ENCODE data around the gene NDUFB8. TPM values are rescaled to one million over a fixed set of nuclear protein-coding genes. Genes with fewer than 3 reads are reported as not detected.
"Not testable (repeated sequence)": the region's sequence is repeated elsewhere in the genome, so short reads cannot be mapped to it uniquely, and the experiment has no call there.

The NDUFB8 gene
- polyA plus RNA-seq (2013): 141 TPM

DNA sequence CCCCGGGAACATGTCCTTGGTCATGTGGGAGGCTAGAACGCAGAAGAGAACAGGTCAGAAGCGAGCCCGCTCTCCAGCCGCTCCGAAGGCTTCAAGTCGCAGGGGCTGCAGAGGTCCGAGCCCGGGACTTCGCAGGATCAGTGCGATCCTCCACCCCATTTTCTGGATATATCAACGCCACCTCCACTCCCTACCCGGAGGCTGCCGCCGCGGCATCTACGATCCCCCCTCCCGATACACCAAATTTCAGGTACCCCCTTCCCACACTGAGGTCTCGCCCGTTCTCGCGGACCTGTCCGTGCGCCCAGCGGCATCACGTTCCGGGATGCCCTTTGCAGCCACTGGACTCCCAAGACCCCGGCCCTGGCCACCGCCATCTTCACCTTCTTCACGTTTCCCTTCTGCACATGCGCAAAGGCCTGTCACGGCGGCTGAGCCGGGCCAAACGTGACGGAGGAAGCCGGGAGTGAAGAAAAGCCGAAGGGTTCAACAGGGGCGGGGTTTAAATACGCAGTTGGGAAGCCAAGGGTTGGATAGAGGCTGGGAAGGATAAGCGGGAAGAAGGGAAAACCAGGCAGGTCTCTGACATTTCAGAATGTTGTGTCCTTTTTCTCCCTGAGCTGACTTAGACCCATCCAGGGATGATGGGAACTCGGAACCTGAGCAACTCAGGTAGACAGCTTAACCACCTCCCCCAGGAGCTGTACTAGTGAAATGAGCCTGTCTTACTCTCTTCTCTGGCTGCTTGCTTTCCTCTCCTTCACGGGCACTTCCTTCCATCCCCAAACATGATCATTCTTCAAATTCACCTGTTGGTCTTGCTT is at the start of gene NDUFB8:
Gene NDUFB8 (minus strand): TSS at position 397 of the 824 bp plus-strand sequence. CDS start 20 bp downstream, at position 377.
- Histone ChIP-seq H3K9me3 (ENCODE audit: control extremely low read depth in 1 of 5, control insufficient read depth in 4 of 5, insufficient read depth in 2 of 5, low read depth in 1 of 5, low read length in 4 of 5) (no peaks in the 10 kb centered on the region), H3K4me1 (ENCODE audit: control extremely low read depth in 1 of 4, control insufficient read depth in 4 of 4, insufficient read depth in 4 of 4, low read length in 3 of 4) (peaks cover 9 to 23% (median 17%) of the 10 kb centered on the region in 4 experiments), H3K27me3 (replicated peaks in 2 of 5; ENCODE audit: control insufficient read depth in 4 of 5, insufficient read depth in 5 of 5, low read length in 4 of 5) (no peaks in the 10 kb centered on the region), H3K36me3 (ENCODE audit: control insufficient read depth in 4 of 4, insufficient read depth in 4 of 4, low read length in 3 of 4) (peaks cover 12 to 24% (median 21%) of the 10 kb centered on the region in 4 experiments), H3K4me3 (ENCODE audit: control insufficient read depth in 1 of 7, extremely low read depth in 1 of 7, insufficient read depth in 4 of 7, low read depth in 2 of 7, low read length in 6 of 7) (peak within 1 kb of the TSS; percentile 78 to 100 (median 97)), H3K27ac (ENCODE audit: insufficient read depth in 1 of 2, low read depth in 1 of 2, low read length in 2 of 2, poor library complexity in 1 of 2, severe bottlenecking in 2 of 2) (peak within 1 kb of the TSS; percentile 70 to 87)
- CTCF ChIA-PET: interaction anchor here (1.3 to 5.5 kb wide), 2 partner anchors 11 to 12 kb away, joined by 6 to 38 read pairs; partner anchors contain the start of gene SEC31B
- 2% methylated on average over 28 of the region's 43 CpGs for WGBS (ENCODE audit: insufficient coverage)
- peak; percentile 73 to 83 (median 78) for DNase-seq
- POLR2A ChIA-PET: no interaction called here

DNA sequence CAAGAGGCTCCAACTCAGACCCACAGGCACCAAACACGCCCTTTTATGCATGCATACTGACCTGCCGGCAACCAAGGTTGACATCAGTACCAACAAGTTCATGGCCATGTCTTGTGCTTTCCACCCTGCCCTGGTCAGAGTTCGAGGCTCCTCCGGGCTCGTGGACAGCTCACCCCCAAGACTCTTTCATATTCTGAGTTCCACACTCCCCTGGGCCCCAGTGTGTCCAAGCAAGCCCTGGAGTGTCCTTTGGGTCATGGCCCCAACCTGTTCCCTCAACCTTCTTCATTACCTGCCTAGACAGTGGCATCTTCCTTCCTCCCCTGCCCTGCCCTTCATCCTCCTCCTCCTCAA is 46.6 kb upstream of the NDUFB8 start:
- Histone ChIP-seq H3K9me3 (ENCODE audit: control extremely low read depth in 1 of 5, control insufficient read depth in 4 of 5, insufficient read depth in 2 of 5, low read depth in 1 of 5, low read length in 4 of 5) (no peaks in the 10 kb centered on the region), H3K27me3 (replicated peaks in 2 of 5; ENCODE audit: control insufficient read depth in 4 of 5, insufficient read depth in 5 of 5, low read length in 4 of 5) (peaks cover 8 to 74% (median 23%) of the 10 kb centered on the region in 5 experiments), H3K27ac (ENCODE audit: insufficient read depth in 1 of 2, low read depth in 1 of 2, low read length in 2 of 2, poor library complexity in 1 of 2, severe bottlenecking in 2 of 2) (no peak overlapping the region), H3K4me3 (ENCODE audit: control insufficient read depth in 1 of 7, extremely low read depth in 1 of 7, insufficient read depth in 4 of 7, low read depth in 2 of 7, low read length in 6 of 7) (no peak overlapping the region), H3K36me3 (ENCODE audit: control insufficient read depth in 4 of 4, insufficient read depth in 4 of 4, low read length in 3 of 4) (no peaks in the 10 kb centered on the region), H3K4me1 (ENCODE audit: control extremely low read depth in 1 of 4, control insufficient read depth in 4 of 4, insufficient read depth in 4 of 4, low read length in 3 of 4) (no peaks in the 10 kb centered on the region)
- CTCF ChIA-PET: interaction anchor here (0.6 kb wide), 1 partner anchor 13 kb away, joined by 3 read pairs; no protein-coding TSS in a partner anchor
- whole genome bisulfite sequencing (ENCODE audit: insufficient coverage): 91% methylated on average over 5 of the region's 5 CpGs
- POLR2A ChIA-PET: no interaction called here
- no peak for DNase-seq

DNA sequence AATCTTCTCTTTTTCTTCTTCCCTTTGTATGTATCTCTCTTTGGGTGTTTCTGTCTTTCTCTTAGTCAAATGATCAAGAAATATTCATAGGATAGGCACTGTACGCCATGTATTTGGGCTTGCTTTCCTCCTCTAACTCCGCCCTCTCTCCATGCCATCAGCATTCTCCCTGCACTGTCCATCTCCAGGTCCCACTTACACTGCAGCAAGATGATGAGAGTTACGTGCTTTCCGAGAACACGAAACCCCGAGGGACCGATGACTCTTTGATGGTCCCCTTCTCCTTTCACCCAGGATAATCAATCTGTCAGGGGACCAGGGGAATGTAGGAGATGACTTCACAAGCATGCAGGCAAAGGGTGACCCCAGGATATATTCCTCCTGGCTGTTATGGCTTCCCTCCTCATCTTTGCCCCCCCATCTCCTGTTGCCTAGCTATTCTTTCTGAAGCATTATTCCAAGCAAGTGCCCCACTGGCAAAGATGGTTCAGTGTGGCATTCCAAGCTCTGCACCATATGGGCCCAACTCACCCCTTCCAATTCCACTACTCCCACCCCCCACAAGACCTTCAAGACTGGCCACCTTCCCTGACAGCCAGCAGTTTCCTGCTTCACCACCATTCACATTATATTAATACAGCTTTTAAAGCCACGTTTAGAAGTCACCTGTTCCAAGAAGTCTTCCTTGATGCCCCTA is 46.1 kb upstream of the NDUFB8 start:
- no peaks in the 10 kb centered on the region for H3K36me3 ChIP-seq (ENCODE audit: control insufficient read depth in 4 of 4, insufficient read depth in 4 of 4, low read length in 3 of 4)
- WGBS (ENCODE audit: insufficient coverage): 73% methylated on average over 3 of the region's 8 CpGs
- no peak overlapping the region for H3K4me3 ChIP-seq (ENCODE audit: control insufficient read depth in 1 of 7, extremely low read depth in 1 of 7, insufficient read depth in 4 of 7, low read depth in 2 of 7, low read length in 6 of 7)
- no peak for DNase-seq
- no peaks in the 10 kb centered on the region for H3K4me1 ChIP-seq (ENCODE audit: control extremely low read depth in 1 of 4, control insufficient read depth in 4 of 4, insufficient read depth in 4 of 4, low read length in 3 of 4)
- H3K27me3 ChIP-seq (replicated peaks in 2 of 5; ENCODE audit: control insufficient read depth in 4 of 5, insufficient read depth in 5 of 5, low read length in 4 of 5): peaks cover 10 to 79% (median 23%) of the 10 kb centered on the region in 5 experiments
- H3K9me3 ChIP-seq (ENCODE audit: control extremely low read depth in 1 of 5, control insufficient read depth in 4 of 5, insufficient read depth in 2 of 5, low read depth in 1 of 5, low read length in 4 of 5): no peaks in the 10 kb centered on the region
- no peak overlapping the region for H3K27ac ChIP-seq (ENCODE audit: insufficient read depth in 1 of 2, low read depth in 1 of 2, low read length in 2 of 2, poor library complexity in 1 of 2, severe bottlenecking in 2 of 2)
- POLR2A ChIA-PET: no interaction called here
- CTCF ChIA-PET: interaction anchor here (0.6 kb wide), 1 partner anchor 13 kb away, joined by 3 read pairs; no protein-coding TSS in a partner anchor

DNA sequence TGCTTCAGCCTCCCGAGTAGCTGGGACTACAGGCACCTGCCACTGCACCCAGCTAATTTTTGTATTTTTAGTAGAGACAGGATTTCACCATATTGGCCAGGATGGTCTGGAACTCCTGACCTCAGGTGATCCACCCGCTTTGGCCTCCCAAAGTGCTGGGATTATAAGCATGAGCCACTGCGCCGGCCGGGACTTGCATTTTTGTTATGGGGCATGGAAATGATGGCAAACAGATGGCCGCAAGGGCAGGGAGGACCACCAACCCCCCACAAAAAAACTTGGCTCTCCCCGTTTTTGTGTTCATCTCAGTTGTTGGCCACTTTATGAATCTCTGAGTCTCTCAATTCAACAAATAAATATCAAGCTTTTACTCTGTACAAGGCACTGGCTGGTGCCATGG is 45.5 kb upstream of the NDUFB8 start:
- H3K4me3 ChIP-seq (ENCODE audit: control insufficient read depth in 1 of 7, extremely low read depth in 1 of 7, insufficient read depth in 4 of 7, low read depth in 2 of 7, low read length in 6 of 7); CTCF ChIA-PET; H3K4me1 ChIP-seq (ENCODE audit: control extremely low read depth in 1 of 4, control insufficient read depth in 4 of 4, insufficient read depth in 4 of 4, low read length in 3 of 4); DNase-seq; H3K27ac ChIP-seq (ENCODE audit: insufficient read depth in 1 of 2, low read depth in 1 of 2, low read length in 2 of 2, poor library complexity in 1 of 2, severe bottlenecking in 2 of 2); POLR2A ChIA-PET; H3K9me3 ChIP-seq (ENCODE audit: control extremely low read depth in 1 of 5, control insufficient read depth in 4 of 5, insufficient read depth in 2 of 5, low read depth in 1 of 5, low read length in 4 of 5); H3K36me3 ChIP-seq (ENCODE audit: control insufficient read depth in 4 of 4, insufficient read depth in 4 of 4, low read length in 3 of 4): not testable (repeated sequence)
- 86% methylated on average over 3 of the region's 7 CpGs for WGBS (ENCODE audit: insufficient coverage)
- peaks cover 14 to 82% (median 28%) of the 10 kb centered on the region in 5 experiments for H3K27me3 ChIP-seq (replicated peaks in 2 of 5; ENCODE audit: control insufficient read depth in 4 of 5, insufficient read depth in 5 of 5, low read length in 4 of 5)

DNA sequence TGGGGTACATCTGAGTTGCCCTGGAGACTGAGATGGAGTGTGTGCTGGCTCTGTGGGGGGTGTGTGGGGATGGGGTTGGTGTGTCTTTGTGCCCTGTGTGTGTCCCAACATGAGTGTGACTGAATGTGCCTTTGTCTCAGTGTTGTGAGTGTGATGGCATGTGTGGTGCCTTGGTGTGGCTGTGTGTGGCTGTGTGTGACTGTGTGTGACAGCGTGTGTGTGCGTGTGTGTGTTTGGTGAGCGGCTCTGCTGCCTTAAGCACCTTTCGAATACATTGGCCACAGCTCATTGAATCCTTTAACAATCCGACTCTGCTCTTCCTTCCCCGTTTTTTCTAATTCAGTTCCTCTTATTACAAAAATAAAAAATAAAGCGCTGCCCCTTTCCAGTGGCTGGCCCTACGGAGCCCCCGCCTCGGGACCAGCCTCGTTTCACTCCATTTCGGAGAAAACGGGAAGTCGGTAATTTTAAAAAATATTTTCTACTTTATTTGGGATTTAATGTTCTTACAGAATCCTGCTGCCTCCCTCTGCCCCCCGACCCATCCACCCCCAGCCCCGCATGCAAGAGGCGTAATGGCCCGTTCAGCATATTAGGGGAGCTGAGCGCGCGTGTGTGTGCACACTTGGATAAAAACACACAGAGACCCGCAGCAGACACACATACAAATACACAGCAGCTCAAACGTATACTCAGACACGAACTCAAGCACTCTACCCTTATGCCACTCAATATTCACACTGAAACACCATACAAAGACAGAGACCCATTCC is 41.6 kb upstream of the NDUFB8 start:
- no peak overlapping the region for H3K27ac ChIP-seq (ENCODE audit: insufficient read depth in 1 of 2, low read depth in 1 of 2, low read length in 2 of 2, poor library complexity in 1 of 2, severe bottlenecking in 2 of 2)
- CTCF ChIA-PET: no interaction called here
- no peak overlapping the region for H3K4me3 ChIP-seq (ENCODE audit: control insufficient read depth in 1 of 7, extremely low read depth in 1 of 7, insufficient read depth in 4 of 7, low read depth in 2 of 7, low read length in 6 of 7)
- WGBS (ENCODE audit: insufficient coverage): 42% methylated on average over 5 of the region's 24 CpGs
- no peaks in the 10 kb centered on the region for H3K4me1 ChIP-seq (ENCODE audit: control extremely low read depth in 1 of 4, control insufficient read depth in 4 of 4, insufficient read depth in 4 of 4, low read length in 3 of 4)
- POLR2A ChIA-PET: no interaction called here
- no peaks in the 10 kb centered on the region for H3K36me3 ChIP-seq (ENCODE audit: control insufficient read depth in 4 of 4, insufficient read depth in 4 of 4, low read length in 3 of 4)
- no peak for DNase-seq
- H3K27me3 ChIP-seq (replicated peaks in 2 of 5; ENCODE audit: control insufficient read depth in 4 of 5, insufficient read depth in 5 of 5, low read length in 4 of 5): peaks cover 19 to 91% (median 56%) of the 10 kb centered on the region in 5 experiments
- no peaks in the 10 kb centered on the region for H3K9me3 ChIP-seq (ENCODE audit: control extremely low read depth in 1 of 5, control insufficient read depth in 4 of 5, insufficient read depth in 2 of 5, low read depth in 1 of 5, low read length in 4 of 5)

DNA sequence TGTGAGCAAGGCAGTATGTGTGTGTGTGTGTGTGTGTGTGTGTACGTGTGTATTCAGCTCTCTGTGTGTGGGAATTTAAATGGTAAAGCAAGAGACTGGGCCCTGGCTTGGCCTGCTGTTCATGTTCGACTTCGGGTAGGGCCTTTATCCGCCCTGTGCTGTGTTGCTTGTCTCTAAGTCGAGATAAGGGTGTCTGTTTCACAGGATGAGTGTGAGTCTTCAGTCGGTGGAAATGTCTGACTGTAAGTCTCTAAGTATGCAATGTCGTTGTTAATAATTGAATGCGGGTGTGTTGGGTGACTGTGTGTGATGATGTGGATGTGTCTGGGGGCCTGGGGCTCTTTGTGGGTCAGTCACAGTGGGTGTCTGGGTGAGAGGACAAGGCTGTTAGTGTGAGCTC is 40.8 kb upstream of the NDUFB8 start:
- Histone ChIP-seq H3K4me3 (ENCODE audit: control insufficient read depth in 1 of 7, extremely low read depth in 1 of 7, insufficient read depth in 4 of 7, low read depth in 2 of 7, low read length in 6 of 7) (peak overlapping the region in 2 of 7 experiments; percentile 13 to 20), H3K27ac (ENCODE audit: insufficient read depth in 1 of 2, low read depth in 1 of 2, low read length in 2 of 2, poor library complexity in 1 of 2, severe bottlenecking in 2 of 2) (no peak overlapping the region), H3K9me3 (ENCODE audit: control extremely low read depth in 1 of 5, control insufficient read depth in 4 of 5, insufficient read depth in 2 of 5, low read depth in 1 of 5, low read length in 4 of 5) (no peaks in the 10 kb centered on the region), H3K27me3 (replicated peaks in 2 of 5; ENCODE audit: control insufficient read depth in 4 of 5, insufficient read depth in 5 of 5, low read length in 4 of 5) (peaks cover 18 to 92% (median 60%) of the 10 kb centered on the region in 5 experiments), H3K4me1 (ENCODE audit: control extremely low read depth in 1 of 4, control insufficient read depth in 4 of 4, insufficient read depth in 4 of 4, low read length in 3 of 4) (no peaks in the 10 kb centered on the region), H3K36me3 (ENCODE audit: control insufficient read depth in 4 of 4, insufficient read depth in 4 of 4, low read length in 3 of 4) (no peaks in the 10 kb centered on the region)
- WGBS (ENCODE audit: insufficient coverage): 91% methylated on average over 6 of the region's 8 CpGs
- ChIA-PET CTCF (interaction anchor here (0.9 to 1.3 kb wide), 2 partner anchors 14 to 18 kb away, joined by 3 read pairs; no protein-coding TSS in a partner anchor), POLR2A (no interaction called here)
- no peak for DNase-seq
